ENCODE measurements around the gene NAA38. TPM values are rescaled to one million over a fixed set of nuclear protein-coding genes. Genes with fewer than 3 reads are reported as not detected.

The NAA38 gene
- 54.2 TPM for polyA plus RNA-seq (ENCODE audit: insufficient read length)

- DNase-seq (ENCODE audit: low read depth): peak; percentile 99
These were observed at the start of gene NAA38 for GRCh38 chr17:7856811-7857712. NAA38 (minus strand) TSS chr17:7857559; CDS start chr17:7857463, 96 bp downstream.

GRCh38 chr17:7903154-7904103 lies 46.1 kb upstream of the NAA38 start:
- DNase-seq (ENCODE audit: low read depth): no peak

GRCh38 chr17:7897773-7898172 lies 40.4 kb upstream of the NAA38 start:
- no peak for DNase-seq (ENCODE audit: low read depth)

GRCh38 chr17:7897090-7897489 lies 39.7 kb upstream of the NAA38 start:
- no peak for DNase-seq (ENCODE audit: low read depth)

- no peak for DNase-seq (ENCODE audit: low read depth)
These were observed 37.5 kb upstream of the NAA38 start for GRCh38 chr17:7894866-7895265.

GRCh38 chr17:7894226-7894625 lies 36.9 kb upstream of the NAA38 start:
- DNase-seq (ENCODE audit: low read depth): no peak

- DNase-seq (ENCODE audit: low read depth): no peak
These were observed 36.0 kb upstream of the NAA38 start for GRCh38 chr17:7893187-7893880.

- DNase-seq (ENCODE audit: low read depth): no peak
These were observed 32.0 kb upstream of the NAA38 start for GRCh38 chr17:7889166-7889955.

- DNase-seq (ENCODE audit: low read depth): no peak
These were observed 31.0 kb upstream of the NAA38 start, which contains the start of gene CHD3 for GRCh38 chr17:7888184-7888920. CHD3 (plus strand) TSS chr17:7888789; CDS start chr17:7889001, 212 bp downstream.

GRCh38 chr17:7887482-7888183 lies 30.3 kb upstream of the NAA38 start:
- DNase-seq (ENCODE audit: low read depth): peak; percentile 94

- DNase-seq (ENCODE audit: low read depth): no peak
These were observed 29.7 kb upstream of the NAA38 start for GRCh38 chr17:7887038-7887481.

- DNase-seq (ENCODE audit: low read depth): no peak
These were observed 29.1 kb upstream of the NAA38 start for GRCh38 chr17:7886227-7887037.

GRCh38 chr17:7885367-7886226 lies 28.2 kb upstream of the NAA38 start:
- DNase-seq (ENCODE audit: low read depth): no peak

- no peak for DNase-seq (ENCODE audit: low read depth)
These were observed 27.4 kb upstream of the NAA38 start for GRCh38 chr17:7884581-7885366.

GRCh38 chr17:7883781-7884386 lies 26.5 kb upstream of the NAA38 start:
- no peak for DNase-seq (ENCODE audit: low read depth)

- DNase-seq (ENCODE audit: low read depth): no peak
These were observed 25.3 kb upstream of the NAA38 start for GRCh38 chr17:7882629-7883028.

Measured in forelimb muscle (tissue), 1 donor.